CD4-positive, alpha-beta T cell treated with Interleukin-1 beta for 1 hour (primary cell): ENCODE measurements around the gene HM13.
"Not testable (repeated sequence)": the region's sequence is repeated elsewhere in the genome, so short reads cannot be mapped to it uniquely, and the experiment has no call there.

Source experiments
- DNase-seq, 2 donors: peaks; one replicate each; pipeline ENCODE4 v3.0.0-alpha.2; 2020 to 2022

HM13 gene

DNA sequence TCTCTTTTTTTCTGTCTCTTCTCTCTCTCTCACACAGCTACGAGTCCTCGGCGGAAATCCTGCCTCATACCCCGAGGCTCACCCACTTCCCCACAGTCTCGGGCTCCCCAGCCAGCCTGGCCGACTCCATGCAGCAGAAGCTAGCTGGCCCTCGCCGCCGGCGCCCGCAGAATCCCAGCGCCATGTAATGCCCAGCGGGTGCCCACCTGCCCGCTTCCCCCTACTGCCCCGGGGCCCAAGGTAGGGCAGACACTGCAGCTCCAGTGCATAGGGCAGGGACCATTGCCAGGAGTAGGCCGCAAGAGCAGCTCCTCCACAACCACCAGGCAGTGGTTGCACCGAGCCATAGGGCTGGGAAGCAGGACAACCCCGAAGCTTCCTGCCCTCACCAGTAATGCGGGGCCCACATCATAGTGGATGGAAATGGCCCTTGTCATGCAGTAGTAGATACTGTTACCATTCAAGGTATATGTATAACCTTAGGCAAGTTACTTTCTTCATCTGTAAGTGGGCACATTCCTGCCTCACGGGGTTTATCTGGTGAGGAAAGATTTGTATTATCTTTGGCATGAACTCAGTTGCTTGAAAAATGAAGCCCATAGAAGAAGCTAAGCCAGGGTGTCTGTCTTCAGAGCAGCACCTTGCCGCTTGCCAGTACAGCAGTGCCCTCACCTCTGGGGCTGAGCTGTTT, 53.9 kb downstream of the HM13 start:
- DNase-seq = no peak

DNA sequence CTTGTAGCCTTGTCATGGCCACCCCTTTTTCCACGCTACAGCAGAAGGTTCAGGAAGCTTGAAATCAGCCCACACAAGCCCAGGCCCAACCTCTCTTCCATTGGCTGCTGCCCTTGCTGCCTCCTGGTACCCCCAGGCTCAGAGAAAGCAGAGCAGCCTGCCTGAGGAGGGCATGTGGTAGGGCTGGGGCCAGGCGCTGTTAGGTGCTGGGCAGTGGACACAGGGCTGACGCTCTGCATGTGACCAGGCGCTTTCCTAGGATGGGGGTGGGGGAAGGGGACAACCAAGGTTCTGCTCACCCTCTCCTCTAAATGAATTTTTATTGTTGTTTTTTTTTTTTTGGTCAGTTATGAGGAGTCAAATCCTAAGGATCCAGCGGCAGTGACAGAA, 54.5 kb downstream of the HM13 start:
- no peak for DNase-seq

GRCh38 chr20:31569163-31570020, 55.1 kb downstream of the HM13 start:
- DNase-seq = peak; percentile 63 to 68

DNA sequence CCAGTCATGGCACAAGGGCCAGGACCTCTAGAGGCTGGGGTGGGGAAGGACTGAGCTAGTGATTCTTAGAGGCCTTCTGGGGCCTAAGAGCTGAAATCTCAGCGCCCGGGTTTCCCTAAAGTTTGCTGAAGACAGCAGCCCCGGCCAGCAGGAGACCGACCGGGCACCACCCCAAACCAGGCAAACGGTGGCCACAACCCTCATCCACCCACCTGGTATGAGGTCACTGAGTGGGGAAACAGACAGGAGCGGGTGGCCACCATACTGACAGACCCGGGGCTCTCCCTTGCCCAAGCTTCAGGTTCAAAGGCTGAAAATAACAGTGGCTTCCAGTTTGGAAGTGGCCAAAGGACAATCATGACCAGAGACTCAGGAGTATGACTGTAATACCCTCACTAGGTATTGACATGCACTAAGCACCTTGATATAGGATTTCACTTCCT, 55.8 kb downstream of the HM13 start:
- DNase-seq = no peak

- no peak for DNase-seq
These were observed 56.7 kb downstream of the HM13 start for GRCh38 chr20:31570735-31571617.

DNA sequence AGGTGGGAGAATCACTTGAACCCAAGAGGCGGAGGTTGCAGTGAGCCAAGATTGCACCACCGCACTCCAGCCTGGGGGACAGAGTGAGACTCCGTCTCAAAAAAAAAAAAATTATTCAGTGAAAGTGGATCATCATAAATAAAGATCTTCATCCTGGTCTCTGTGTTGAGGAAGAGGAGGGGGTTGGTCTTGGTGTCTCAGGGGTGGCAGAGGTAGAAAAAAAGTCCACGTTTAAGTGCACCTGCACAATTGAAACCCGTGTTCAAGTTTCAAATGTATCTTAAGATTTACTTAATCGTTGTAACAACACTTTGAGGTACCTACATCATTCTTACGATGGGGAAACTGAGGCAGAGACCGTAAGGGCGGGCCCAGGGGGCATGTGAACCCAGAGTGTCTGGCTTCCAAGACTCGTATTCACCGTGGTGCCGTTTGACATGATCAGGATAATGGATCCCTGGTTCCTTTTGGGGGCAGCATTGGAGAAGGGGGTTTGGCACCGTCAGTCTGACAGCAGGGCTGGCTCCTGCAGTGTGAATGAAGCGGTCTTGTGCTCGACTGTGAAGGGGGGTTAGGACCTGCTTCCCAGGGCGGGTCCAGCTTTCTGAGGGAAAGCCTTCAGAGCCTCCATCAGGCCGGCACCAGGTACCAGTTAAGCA, 57.9 kb downstream of the HM13 start:
- peak in 1 of 2 donors; percentile 1 for DNase-seq

DNA sequence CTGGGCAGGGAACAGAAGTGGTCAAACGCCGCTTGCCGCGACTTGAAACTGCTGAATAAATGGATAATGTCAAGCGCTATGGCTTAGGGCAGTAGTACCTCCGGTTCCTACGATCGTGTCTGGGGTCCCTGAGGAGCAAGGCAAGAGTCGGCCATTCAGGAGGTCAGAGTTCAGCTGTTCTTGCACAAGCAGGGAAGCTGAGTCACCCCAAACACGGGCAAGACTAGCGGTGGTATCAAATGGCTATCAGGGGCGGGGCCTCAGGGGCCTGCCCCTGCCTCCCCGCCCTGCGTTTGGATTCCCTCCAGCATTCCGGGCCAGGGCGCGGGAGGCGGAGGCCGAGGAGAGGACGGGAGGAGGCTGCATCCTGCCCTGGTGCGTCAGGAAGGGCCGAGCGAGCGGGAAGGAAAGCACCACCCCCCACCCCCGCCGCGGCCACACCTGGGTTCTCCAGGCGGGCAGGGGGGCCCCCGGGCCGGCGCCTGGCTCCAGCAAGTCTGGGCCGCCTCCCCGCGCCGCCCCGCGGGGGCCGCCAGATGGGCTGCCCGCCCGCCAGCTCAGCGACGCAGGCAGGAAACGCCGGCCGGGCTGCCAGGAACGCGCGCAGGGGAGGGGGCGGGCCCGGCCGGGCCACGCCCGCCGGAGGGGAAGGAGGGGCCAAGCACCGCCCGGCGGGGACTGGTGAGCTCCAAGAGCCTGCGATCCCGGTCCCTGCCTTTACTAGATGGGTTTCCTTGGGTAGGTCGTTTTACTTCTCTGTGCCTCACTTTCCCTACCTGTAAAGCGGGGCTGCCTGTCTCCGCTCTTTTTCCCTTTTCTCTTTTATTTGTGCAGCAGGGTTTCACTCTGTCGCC, 58.7 kb downstream of the HM13 start:
- DNase-seq = peak; percentile 88

DNA sequence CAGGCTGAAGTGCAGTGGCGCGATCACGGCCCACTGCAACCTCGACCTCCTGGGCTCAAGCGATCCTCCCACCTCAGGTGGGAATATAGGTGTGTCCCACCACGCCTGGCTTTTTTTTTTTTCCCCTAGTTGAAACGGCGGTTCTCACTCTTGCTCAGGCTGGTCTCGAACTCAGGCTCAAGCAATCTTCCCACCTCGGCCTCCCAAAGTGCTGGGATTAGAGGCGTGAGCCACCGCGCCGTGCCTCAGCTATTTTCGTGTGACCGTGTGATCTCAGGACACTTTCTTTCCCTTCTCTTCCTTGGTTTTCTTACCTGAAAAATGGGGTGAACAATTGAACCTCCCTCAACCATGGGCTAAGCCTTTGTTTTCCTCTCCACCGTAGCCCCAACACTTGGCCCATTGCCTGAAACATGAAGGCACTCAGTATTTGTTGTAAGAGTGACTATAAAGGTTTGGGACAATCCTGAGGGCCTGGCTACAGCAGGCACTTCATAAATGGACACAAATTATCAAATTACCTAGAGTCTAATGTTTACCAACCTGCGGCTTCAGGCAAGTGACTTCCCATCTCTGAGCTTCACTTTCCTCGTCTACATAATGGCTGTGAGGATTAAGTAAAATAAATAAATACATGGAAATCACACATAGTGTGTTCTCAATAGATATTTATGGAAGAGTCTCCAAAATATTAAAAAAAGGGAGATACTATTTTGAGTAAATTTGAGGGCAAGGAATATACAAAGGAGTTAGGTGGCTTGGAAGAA, 59.5 kb downstream of the HM13 start:
- no peak for DNase-seq

GRCh38 chr20:31574986-31575385, 60.7 kb downstream of the HM13 start:
- DNase-seq = not testable (repeated sequence)

DNA sequence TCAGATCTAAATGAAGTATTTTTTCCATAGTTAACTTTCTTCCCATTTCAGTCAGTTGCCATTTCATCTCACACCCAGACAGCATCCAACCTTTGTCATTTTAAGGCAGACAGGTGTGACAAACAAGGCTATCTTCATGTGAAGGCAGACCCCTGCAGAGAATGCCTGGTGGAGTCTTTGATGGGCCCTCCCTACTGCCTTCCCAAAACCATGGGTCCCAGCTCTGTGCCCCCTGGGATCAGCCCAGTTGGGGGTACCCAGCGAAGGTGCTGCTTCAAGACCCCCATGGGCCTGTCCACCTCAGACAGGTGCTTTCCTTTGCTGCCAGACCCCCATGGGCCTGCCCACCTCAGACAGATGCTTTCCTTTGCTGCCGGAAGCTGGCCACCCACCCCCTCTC, 62.5 kb downstream of the HM13 start:
- DNase-seq = no peak

DNA sequence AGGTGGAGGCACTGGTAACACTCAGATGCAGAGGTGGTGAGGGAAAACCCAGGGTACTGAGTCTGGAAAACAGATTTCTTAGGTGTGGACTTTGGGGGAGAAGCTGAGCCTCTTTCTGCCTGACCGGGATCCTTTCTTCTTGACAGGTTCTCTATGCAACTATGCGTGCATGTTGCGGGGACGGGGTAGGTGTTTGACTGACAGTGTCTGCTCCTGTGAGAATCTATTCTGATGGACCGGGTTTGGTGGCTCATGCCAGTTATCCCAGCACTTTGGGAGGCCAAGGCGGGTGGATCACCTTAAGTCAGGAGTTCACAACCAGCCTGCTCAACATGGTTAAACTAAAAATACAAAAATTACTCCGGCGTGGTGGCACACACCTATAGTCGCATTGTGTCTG, 63.0 kb downstream of the HM13 start:
- no peak for DNase-seq

GRCh38 chr20:31578448-31579138, 64.4 kb downstream of the HM13 start:
- DNase-seq = no peak

DNA sequence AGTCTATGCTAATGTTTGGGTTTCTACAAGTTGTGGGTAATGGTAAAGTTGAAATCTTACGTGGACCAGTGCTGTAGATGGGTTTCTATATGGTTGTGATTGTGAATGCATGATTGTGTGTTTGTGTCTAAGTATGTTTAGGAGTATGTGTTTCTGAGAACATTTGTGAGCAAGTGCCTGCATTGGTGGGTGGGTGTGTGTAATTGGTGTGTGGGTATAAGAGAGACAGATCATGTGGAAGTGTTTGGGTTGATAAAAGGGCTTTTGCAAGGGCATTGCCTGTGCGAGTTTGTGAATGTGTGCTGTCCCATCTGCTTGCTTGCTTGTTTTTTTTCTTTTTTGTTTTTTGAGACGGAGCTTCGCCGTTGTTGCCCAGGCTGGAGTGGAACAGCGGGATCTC, 65.0 kb downstream of the HM13 start:
- DNase-seq = no peak

DNA sequence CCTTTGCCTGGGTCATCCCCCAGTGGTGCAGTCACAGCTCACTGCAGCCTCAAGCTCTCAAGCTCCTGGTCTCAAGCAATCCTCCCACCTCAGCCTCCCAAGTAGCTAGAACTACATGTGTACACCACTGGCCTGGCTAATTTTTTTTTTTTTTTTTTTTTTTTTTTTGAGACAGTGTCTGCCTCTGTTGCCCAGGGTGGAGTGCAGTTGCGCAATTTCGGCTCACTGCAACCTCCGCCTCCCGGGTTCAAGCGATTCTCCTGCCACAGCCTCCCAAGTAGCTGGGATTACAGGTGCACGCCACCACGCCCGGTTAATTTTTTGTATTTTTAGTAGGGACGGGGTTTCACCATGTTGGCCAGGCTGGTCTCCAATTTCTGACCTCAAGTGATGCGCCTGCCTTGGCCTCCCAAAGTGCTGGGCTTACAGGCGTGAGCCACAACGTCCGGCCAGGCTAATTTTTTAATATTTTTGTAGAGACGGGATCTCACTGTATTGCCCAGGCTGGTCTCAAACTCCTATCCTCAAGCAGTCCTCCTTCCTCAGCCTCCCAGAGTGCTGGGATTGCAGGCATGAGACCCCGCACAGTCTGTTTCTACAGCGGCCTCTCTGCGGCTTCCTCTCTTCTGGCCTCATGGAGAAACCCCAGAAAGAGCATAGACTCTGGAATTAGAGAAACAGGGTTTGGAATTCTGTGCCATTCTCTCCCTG, 65.9 kb downstream of the HM13 start:
- DNase-seq = not testable (repeated sequence)

GRCh38 chr20:31580706-31581105, 66.5 kb downstream of the HM13 start:
- no peak for DNase-seq

DNA sequence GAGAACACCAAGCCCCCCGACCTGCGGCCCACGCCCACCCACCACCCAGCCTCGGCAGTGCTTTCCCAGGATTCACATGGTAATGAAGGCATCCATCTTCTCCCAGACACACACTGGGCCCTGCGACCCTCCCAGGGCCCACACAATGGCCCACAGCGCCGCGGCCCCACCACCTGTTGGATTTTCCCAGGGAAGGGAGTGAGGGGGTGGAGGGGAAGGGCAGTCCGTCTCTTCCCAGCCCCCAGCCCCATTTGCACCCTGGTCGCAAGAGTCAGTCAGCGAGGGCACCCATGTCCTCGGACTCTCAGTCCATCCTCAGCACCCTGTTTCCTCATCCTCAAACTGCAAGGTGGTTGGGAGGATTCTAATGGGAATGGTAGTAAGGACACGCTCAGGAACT, 67.1 kb downstream of the HM13 start:
- DNase-seq = no peak

- no peak for DNase-seq
These were observed 73.5 kb downstream of the HM13 start for GRCh38 chr20:31587545-31588389.

DNA sequence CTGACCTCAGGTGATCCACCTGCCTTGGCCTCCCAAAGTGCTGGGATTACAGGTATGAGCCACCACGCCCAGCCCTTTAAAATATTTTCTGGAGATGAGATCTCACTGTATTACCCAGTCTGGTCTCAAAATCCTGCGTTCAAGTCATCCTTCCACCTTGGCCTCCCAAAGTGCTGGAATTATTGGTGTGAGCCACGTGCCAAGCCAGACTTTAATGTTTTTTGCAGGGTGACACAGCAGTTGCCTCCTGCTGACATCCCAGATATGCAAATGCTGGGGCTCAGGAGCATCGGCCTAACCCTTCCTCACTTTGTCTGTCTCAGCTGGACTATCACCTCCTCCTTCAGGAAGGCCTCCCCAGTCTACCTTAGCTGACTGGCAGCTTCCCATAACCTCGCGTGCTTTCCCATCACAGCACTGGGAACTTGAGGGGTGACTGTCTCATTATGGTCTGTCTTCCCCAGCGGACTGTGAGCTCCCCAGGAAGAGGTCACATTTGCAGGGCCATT, 76.5 kb downstream of the HM13 start:
- no peak for DNase-seq
